ENCODE data around the gene KLRC3.
"Not testable (repeated sequence)": the region's sequence is repeated elsewhere in the genome, so short reads cannot be mapped to it uniquely, and the experiment has no call there.

- not testable (repeated sequence) for TF ChIP-seq POLR2A (IDR thresholded peaks at IDR 0.05; ENCODE audit: insufficient read depth in 1 of 2, low read depth in 2 of 2, low read length in 2 of 2); GPN1 (CRISPR knock-in tag; IDR thresholded peaks at IDR 0.05; ENCODE audit: borderline replicate concordance); EZH2 (conservative IDR thresholded peaks at IDR 0.05; ENCODE audit: low read depth, low read length)
- TF ChIP-seq, protein P1, sequence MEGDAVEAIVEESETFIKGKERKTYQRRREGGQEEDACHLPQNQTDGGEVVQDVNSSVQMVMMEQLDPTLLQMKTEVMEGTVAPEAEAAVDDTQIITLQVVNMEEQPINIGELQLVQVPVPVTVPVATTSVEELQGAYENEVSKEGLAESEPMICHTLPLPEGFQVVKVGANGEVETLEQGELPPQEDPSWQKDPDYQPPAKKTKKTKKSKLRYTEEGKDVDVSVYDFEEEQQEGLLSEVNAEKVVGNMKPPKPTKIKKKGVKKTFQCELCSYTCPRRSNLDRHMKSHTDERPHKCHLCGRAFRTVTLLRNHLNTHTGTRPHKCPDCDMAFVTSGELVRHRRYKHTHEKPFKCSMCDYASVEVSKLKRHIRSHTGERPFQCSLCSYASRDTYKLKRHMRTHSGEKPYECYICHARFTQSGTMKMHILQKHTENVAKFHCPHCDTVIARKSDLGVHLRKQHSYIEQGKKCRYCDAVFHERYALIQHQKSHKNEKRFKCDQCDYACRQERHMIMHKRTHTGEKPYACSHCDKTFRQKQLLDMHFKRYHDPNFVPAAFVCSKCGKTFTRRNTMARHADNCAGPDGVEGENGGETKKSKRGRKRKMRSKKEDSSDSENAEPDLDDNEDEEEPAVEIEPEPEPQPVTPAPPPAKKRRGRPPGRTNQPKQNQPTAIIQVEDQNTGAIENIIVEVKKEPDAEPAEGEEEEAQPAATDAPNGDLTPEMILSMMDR (CRISPR knock-in tag; IDR thresholded peaks at IDR 0.05), result not testable (repeated sequence)
Measured at GRCh38 chr12:10441144-10441543, 20.7 kb upstream of the KLRC3 start.

All from HepG2 (cell line).